Activated naive CD4-positive, alpha-beta T cell (primary cell): ENCODE results near the gene KCTD7.
"Not testable (repeated sequence)": the region's sequence is repeated elsewhere in the genome, so short reads cannot be mapped to it uniquely, and the experiment has no call there.

Source experiments
- DNase-seq, 4 experiments: peaks; one replicate each; lab custom pipeline; 2025; lab: John Stamatoyannopoulos, UW

KCTD7 gene

DNA sequence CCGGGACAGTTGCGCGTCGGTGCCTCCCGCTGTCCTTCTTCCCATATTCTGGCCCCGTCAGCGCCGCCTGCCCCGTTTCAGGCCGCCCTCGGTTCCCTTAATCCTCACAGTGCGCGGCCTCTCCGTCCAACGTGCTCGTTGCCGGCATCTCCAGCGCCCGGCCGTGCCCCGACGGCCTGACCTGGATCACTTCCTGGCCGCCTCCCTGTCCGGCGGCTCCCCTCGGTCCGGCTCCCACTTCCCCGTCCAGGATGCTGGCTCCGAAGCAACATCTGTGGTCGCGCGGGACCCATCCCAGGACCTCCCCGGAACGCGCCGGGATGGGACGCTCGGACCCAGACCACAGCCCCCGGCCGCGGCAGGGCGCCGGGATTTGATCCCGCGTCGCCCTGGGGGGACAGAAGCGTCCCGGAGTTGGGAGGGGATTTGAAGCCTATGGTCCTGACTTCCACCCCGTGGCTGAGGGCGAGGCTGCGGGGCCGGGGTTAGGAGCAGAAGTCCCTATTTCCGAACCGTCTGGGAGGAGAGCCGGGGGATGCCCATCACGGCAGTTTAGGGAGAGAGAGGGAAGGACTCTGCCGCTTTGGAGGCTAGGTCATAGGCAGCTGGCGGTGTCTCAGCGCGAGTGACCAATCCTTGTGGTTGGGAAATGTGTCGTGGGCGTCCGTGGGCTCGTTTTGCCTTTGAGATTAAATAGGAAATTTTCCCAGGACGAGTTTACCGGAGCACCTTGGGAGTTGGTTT lies 53.8 kb downstream of the KCTD7 start:
- DNase-seq, result no peak

GRCh38 chr7:66683094-66683769 lies 54.6 kb downstream of the KCTD7 start:
- not testable (repeated sequence) for DNase-seq

DNA sequence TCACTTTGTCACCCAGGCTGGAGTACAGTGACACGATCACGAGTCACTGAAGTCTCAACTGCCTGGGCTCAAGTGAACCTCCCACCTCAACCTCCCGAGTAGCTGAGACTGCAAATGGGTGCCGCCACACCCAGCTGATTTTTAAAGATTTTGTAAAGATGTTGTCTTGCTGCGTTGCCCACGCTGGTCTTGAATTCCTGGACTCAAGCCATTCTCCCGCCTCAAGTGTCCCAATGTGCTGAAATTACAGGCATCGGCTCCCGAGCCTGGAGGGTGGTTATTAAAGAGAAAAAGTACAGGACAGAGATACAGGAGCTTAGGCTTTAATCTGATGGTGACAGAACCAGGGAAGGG lies 55.1 kb downstream of the KCTD7 start:
- DNase-seq, result no peak

- DNase-seq, result not testable (repeated sequence)
These were observed 57.0 kb downstream of the KCTD7 start for GRCh38 chr7:66685663-66686062.

GRCh38 chr7:66687186-66687585 lies 58.5 kb downstream of the KCTD7 start:
- DNase-seq, result no peak

- DNase-seq, result not testable (repeated sequence)
These were observed 59.0 kb downstream of the KCTD7 start for GRCh38 chr7:66687672-66688071.

DNA sequence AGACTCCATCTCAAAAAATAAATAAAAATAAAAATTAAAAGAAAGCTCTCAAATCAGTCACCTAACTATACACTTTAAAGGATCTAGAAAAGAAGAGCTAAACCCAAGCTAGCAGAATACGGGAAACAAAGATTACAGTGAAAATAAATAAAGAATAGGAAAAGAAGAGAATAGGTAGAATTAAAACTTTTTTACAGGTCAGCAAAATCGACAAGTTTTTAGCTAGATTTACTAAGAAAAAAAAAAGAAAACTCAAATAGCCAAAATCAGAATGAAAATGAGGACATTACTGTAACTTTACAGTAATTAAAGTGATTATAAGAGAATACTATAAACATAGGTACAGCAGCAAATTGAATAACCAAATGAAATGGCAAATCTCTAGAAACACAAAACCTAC lies 60.4 kb downstream of the KCTD7 start:
- DNase-seq, result no peak

DNA sequence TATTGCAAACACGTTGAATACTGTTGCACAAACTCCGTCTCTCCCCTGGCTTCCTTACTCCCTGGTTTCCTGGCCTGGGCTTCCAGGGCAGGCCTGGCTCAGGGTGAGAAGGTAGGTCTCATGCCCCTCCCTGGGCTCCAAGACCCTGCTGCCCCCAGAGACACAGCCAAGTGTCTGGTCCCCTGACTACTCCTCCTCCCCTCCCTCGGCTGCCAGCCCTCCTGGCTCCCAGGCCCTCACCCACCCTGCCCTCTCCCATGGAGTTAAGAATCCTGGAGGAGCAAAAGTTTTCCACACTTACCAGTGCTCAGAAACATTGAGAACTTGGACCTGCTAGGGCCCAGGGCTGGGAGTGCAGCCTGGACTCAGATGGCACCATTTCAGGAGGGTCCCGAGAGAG lies 64.7 kb downstream of the KCTD7 start:
- no peak for DNase-seq
